Erythroblast (primary cell): ENCODE measurements around the gene KANSL1.

Experiments used
- GATA1 ChIP-seq: IDR thresholded peaks from 2 replicates; pipeline ENCODE4 v1.6.1; 2011; ENCODE audit warnings: low read depth, mild to moderate bottlenecking, control low read depth, low read length, moderate library complexity
- POLR2A ChIP-seq: IDR thresholded peaks from 2 replicates; pipeline ENCODE4 v1.6.1; 2011; ENCODE audit warnings: mild to moderate bottlenecking, low read length

DNA sequence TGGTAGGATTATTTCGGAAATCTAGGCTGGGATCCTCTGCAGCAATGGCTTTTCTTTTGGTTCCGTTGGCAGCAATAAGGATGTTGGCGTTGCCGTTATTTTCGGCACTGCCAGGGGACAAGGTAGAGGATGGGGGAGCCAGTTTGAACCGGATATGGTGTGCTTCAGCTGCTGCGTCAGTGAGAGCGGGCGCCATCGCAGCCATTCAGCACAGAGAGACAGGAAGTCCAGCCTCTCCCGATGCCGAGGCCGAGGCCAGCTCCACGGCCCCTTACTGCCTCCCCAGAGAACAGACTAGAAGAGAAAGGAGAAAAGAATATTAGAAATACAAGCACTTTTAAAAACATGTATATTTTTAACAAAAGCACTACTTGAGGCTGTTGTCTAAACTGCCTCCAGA lies 21.3 kb downstream of the KANSL1 start:
- TF ChIP-seq POLR2A (no peak), GATA1 (no peak)
